ENCODE results near the gene WT1.

WT1 gene

GRCh38 chr11:32426819-32427615, 8.3 kb downstream of the WT1 start:
- FAIRE-seq (no peak), DNase-seq (ENCODE audit: extremely low spot score, insufficient read length, low read depth) (no peak)

DNA sequence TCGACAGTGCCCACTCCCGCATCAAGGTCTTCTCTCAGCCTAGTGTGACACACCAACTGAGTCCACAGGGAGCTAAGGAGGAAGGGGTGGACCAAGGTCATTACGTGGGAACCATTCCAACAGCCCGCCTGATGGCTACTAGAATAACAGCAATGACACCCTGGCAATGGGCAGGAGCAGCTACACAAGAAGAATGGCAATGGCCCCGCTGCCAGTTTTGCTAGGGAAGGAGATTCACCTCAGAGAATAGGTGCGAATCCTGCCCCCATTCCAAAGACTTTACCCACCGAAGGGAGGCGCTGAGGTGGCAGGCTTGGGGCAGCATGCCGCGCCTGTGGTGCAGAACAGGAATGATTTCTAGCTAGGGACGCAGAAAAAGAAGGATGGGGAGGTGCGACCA, 9.1 kb downstream of the WT1 start:
- FAIRE-seq (no peak), DNase-seq (ENCODE audit: extremely low spot score, insufficient read length, low read depth) (no peak)

DNA sequence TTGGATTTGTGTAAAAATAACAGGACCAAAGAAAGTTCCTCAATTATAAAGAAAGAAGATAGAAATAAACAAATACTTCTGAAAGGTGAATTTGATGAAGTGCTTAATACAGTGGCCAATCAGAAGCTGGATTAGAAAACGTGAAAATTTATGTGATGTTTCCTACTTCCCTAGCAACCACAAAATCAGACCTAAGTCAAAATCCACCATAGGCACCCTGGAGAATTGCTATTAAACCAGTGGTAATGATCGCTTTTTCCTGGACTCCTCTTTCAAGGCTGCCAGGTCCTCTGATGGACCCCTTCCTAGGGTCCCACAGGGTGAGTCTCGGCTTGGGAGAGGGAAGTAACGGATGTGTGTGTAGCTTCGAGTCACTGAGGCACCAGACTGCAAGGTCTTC, 9.6 kb downstream of the WT1 start:
- no peak for FAIRE-seq
- DNase-seq (ENCODE audit: extremely low spot score, insufficient read length, low read depth), result no peak

- no peak for DNase-seq (ENCODE audit: extremely low spot score, insufficient read length, low read depth)
- FAIRE-seq, result no peak
Measured at GRCh38 chr11:32422545-32422944, 12.8 kb downstream of the WT1 start.

DNA sequence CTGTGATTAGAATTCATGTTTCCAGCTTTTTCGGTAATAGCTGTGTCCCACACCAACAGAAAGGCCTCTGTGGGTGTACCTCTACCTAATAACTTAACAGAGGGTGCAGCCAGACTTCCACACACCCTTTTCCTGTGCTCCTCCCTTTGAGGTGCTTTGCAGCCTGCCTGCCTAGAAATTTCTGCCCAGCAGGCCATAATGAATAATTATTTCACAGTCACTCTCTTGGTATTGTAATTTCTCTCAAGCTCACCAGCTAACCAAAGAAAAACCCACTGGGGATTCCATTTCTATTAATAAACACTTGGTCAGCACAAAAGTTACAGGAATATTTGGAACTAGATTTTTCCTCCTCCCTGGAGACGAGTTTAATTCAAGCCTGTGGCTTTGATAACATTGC, 13.3 kb downstream of the WT1 start:
- DNase-seq (ENCODE audit: extremely low spot score, insufficient read length, low read depth) (no peak), FAIRE-seq (no peak)

- FAIRE-seq, result peak; percentile 87
- peak; percentile 26 for DNase-seq (ENCODE audit: extremely low spot score, insufficient read length, low read depth)
Measured at GRCh38 chr11:32420937-32421901, 14.1 kb downstream of the WT1 start.

DNA sequence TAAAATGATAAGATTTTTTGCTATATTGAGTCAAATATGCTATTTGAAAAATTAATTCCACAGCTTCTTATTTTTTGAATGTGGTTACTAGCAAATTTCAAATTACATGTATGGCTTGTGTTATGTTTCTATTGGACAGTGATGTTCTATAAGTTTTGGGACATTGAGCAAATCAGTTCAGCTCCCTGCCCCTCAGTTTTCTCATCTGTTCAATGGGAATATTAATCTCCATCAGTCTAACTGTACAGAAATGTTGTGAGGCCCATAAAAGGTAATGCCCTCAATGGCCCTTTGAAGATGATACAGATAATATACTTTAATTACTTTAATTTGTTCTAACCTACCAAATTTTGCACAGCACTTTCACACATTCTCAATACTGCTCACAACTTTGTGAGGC, 15.2 kb downstream of the WT1 start:
- FAIRE-seq (no peak), DNase-seq (ENCODE audit: extremely low spot score, insufficient read length, low read depth) (no peak)

DNA sequence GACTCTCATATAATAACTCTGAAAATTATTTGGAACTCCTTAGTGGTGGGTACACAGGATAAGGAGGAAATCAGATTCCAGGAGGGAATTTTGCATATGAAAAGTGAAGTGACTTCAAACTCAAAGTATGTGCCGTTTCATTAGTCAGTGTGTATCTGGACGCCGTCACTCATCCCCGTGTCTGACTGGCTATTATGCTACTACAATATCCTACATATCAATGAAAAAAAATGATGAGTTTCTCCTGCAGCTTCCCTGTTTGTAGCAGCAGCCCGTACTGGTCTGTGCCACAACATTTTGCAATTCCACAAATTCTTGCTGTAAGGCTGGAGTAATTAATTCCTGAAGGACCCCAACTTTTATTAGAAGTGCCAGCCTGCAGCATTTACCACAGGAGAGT, 16.5 kb downstream of the WT1 start:
- FAIRE-seq (no peak), DNase-seq (ENCODE audit: extremely low spot score, insufficient read length, low read depth) (no peak)

DNA sequence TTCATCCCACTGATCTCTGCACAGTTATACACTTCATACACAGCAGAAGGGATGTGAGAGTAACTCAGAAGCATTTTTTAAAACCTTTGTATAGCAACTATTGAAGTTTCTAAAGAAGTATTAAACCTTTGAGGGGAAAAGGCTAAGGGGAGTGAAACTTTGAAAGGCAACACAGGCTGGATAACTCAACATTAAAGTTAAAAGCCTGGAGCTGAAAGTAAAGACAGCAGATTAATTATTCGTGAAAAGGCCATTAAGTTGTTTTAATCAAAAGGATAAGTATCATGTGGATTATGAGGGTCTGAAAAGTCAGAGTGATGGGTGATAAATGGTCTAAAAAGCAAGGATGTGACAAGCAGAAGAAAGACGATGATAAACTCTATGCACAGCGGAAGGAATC, 17.5 kb downstream of the WT1 start:
- FAIRE-seq, result no peak
- DNase-seq (ENCODE audit: extremely low spot score, insufficient read length, low read depth), result no peak

DNA sequence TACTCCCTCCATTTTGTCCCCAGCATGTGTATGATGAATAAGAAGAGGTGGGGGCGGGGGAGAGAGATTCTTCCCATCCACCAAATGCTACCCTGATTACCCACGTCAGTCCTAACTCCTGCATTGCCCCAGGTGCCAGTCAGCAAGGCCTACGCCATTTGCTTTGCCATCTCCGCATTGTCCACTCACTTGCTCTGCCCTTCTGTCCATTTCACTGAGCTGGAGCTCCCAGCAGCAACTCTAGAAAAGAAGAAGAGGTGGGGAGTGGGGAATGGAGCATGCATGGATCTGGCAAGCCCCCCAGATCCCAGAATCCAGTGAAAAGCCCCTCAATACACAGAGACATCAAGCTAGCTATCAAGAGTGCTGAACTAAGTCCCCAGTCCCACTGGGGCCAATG, 19.0 kb downstream of the WT1 start:
- DNase-seq (ENCODE audit: extremely low spot score, insufficient read length, low read depth) (no peak), FAIRE-seq (no peak)

DNA sequence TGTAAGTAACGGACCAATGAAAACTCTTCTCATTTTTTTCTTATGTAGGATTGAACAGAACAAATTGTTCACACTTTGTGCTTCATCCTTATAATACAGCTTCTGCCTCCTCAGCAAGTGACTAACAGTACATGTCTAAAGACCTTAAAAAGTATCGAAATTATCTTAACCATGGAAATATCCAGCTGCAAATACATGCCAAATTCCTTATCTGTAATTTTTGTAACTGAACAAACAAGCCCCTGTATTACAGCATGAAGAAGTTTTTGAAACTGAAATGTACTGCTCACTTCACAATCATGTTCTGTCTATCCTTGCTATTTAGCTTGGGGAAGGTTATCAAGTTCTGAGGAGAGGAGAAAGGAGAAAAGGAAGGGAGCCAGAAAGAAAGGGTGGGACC, 20.4 kb downstream of the WT1 start:
- FAIRE-seq (no peak), DNase-seq (ENCODE audit: extremely low spot score, insufficient read length, low read depth) (no peak)

- FAIRE-seq (no peak), DNase-seq (ENCODE audit: extremely low spot score, insufficient read length, low read depth) (no peak)
Measured at GRCh38 chr11:32411942-32412615, 23.3 kb downstream of the WT1 start.

GRCh38 chr11:32405592-32405991, 29.7 kb downstream of the WT1 start:
- no peak for FAIRE-seq

GRCh38 chr11:32402836-32403235, 32.5 kb downstream of the WT1 start:
- no peak for FAIRE-seq
- DNase-seq (ENCODE audit: extremely low spot score, insufficient read length, low read depth), result no peak

More at GRCh38 chr11:32405592-32405991, 29.7 kb downstream of the WT1 start:
- DNase-seq (ENCODE audit: extremely low spot score, insufficient read length, low read depth), result no peak

GRCh38 chr11:32400670-32401369, 34.5 kb downstream of the WT1 start:
- FAIRE-seq, result no peak
- no peak for DNase-seq (ENCODE audit: extremely low spot score, insufficient read length, low read depth)

- no peak for FAIRE-seq
Measured at GRCh38 chr11:32400196-32400595, 35.1 kb downstream of the WT1 start.

DNA sequence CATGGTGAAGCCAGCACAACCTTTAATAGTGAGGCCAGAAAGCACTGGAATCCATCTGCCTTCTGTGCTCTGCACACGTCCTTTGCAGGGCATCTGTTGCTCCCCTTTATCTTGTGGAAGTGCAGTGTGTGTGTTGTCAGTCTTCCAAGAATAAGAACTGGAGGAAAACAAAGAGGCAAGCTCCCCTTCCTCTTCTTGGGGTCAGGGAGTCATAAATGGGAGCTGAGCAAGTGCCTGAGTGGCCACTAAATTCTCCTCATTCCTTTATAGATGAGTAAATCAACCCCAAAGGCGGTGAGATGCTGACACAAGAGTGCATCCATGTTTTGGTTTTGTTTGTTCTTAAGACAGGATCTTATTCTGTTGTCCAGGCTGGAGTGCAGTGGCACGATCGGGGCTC, 38.3 kb downstream of the WT1 start:
- DNase-seq (ENCODE audit: extremely low spot score, insufficient read length, low read depth) (no peak), FAIRE-seq (no peak)

More at GRCh38 chr11:32400196-32400595, 35.1 kb downstream of the WT1 start:
- no peak for DNase-seq (ENCODE audit: extremely low spot score, insufficient read length, low read depth)

- FAIRE-seq, result no peak
Measured at GRCh38 chr11:32396331-32396730, 39.0 kb downstream of the WT1 start.

GRCh38 chr11:32395127-32395526, 40.2 kb downstream of the WT1 start:
- DNase-seq (ENCODE audit: extremely low spot score, insufficient read length, low read depth) (no peak), FAIRE-seq (no peak)

More at GRCh38 chr11:32396331-32396730, 39.0 kb downstream of the WT1 start:
- no peak for DNase-seq (ENCODE audit: extremely low spot score, insufficient read length, low read depth)

GRCh38 chr11:32392840-32393239, 42.5 kb downstream of the WT1 start:
- no peak for DNase-seq (ENCODE audit: extremely low spot score, insufficient read length, low read depth)
- no peak for FAIRE-seq

Data from GM18507 (cell line).